Pulmonary artery endothelial cell (primary cell): ENCODE data around the gene ELP4. TPM values are rescaled to one million over a fixed set of nuclear protein-coding genes. Genes with fewer than 3 reads are reported as not detected.

ENCODE experiments used
- DNase-seq: peaks from one replicate; pipeline ENCODE4 v3.0.0-alpha.2; 2011; ENCODE audit warnings: low read depth, low spot score
- total RNA-seq: library from RNA; depleted of rRNA; stranded (reverse); fragments of >200 nt; gene quantifications from 2 replicates; pipeline ENCODE4 v1.2.3, GENCODE V29; 2014

ELP4 gene
- total RNA-seq, 1 donor from 2014 or later = 15.0 TPM

GRCh38 chr11:31768749-31769640, 259.4 kb downstream of the ELP4 start:
- no peak for DNase-seq

GRCh38 chr11:31770011-31770700, 260.6 kb downstream of the ELP4 start:
- no peak for DNase-seq

- no peak for DNase-seq
Observed at GRCh38 chr11:31772412-31772811, 262.8 kb downstream of the ELP4 start.

GRCh38 chr11:31779374-31779791, 269.8 kb downstream of the ELP4 start:
- DNase-seq = no peak

- no peak for DNase-seq
Observed at GRCh38 chr11:31780078-31780477, 270.5 kb downstream of the ELP4 start.

- no peak for DNase-seq
Observed at GRCh38 chr11:31780480-31780971, 271.0 kb downstream of the ELP4 start.

- DNase-seq = no peak
Observed at GRCh38 chr11:31782257-31782656, 272.7 kb downstream of the ELP4 start.

GRCh38 chr11:31783252-31783651, 273.7 kb downstream of the ELP4 start:
- no peak for DNase-seq

GRCh38 chr11:31784611-31785010, 275.0 kb downstream of the ELP4 start:
- no peak for DNase-seq

- no peak for DNase-seq
Observed at GRCh38 chr11:31786996-31787685, 277.6 kb downstream of the ELP4 start.

- no peak for DNase-seq
Observed at GRCh38 chr11:31788085-31788484, 278.5 kb downstream of the ELP4 start.

- no peak for DNase-seq
Observed at GRCh38 chr11:31790649-31791048, 281.1 kb downstream of the ELP4 start.

- DNase-seq = no peak
Observed at GRCh38 chr11:31792036-31792435, 282.5 kb downstream of the ELP4 start.

- no peak for DNase-seq
Observed at GRCh38 chr11:31792456-31792855, 282.9 kb downstream of the ELP4 start.

- DNase-seq = no peak
Observed at GRCh38 chr11:31793264-31793663, 283.7 kb downstream of the ELP4 start.

- no peak for DNase-seq
Observed at GRCh38 chr11:31794548-31794947, 285.0 kb downstream of the ELP4 start.

GRCh38 chr11:31795706-31796498, 286.3 kb downstream of the ELP4 start:
- no peak for DNase-seq

GRCh38 chr11:31796499-31797189, 287.1 kb downstream of the ELP4 start:
- no peak for DNase-seq

- no peak for DNase-seq
Observed at GRCh38 chr11:31797190-31798056, 287.9 kb downstream of the ELP4 start.
